Small intestine (tissue), 7 donors: Measurements from ENCODE around the gene LHFPL6. TPM values are rescaled to one million over a fixed set of nuclear protein-coding genes. Genes with fewer than 3 reads are reported as not detected.

Source experiments
- DNase-seq, 2 donors: peaks; one replicate each; pipeline versions ENCODE4 v3.0.0 to v3.0.0-alpha.2; 2013
- FAIRE-seq: peaks from 2 replicates; lab custom pipeline; 2012; peaks lifted over from hg19 to GRCh38; lab: Jason Lieb, UNC
- H3K27ac ChIP-seq, 3 donors: one replicate each; pipeline ENCODE4 v1.5.1; 2013; ENCODE audit warnings: low read length in 2 of 3, mild to moderate bottlenecking in 2 of 3, control low read depth in 1 of 3, inconsistent platforms in 1 of 3, low read depth in 1 of 3, moderate library complexity in 1 of 3
- H3K27me3 ChIP-seq, 3 donors: one replicate each; pipeline ENCODE4 v1.6.1; 2013; ENCODE audit warnings: low read length in 3 of 3, inconsistent platforms in 1 of 3; ENCODE audit not compliant: control insufficient read depth in 3 of 3, insufficient read depth in 3 of 3
- H3K36me3 ChIP-seq, 3 donors: one replicate each; pipeline ENCODE4 v1.6.1; 2013; ENCODE audit warnings: low read length in 3 of 3, inconsistent platforms in 1 of 3, low read depth in 1 of 3, mild to moderate bottlenecking in 1 of 3, moderate library complexity in 1 of 3; ENCODE audit not compliant: control insufficient read depth in 3 of 3, insufficient read depth in 2 of 3
- H3K4me1 ChIP-seq, 3 donors: one replicate each; pipeline ENCODE4 v1.6.1; 2013; ENCODE audit warnings: low read length in 2 of 3, inconsistent platforms in 1 of 3, low read depth in 1 of 3, mild to moderate bottlenecking in 1 of 3, moderate library complexity in 1 of 3; ENCODE audit not compliant: control insufficient read depth in 3 of 3, insufficient read depth in 2 of 3
- H3K4me3 ChIP-seq, 3 donors: one replicate each; pipeline ENCODE4 v1.5.1; 2013; ENCODE audit warnings: low read length in 3 of 3, control low read depth in 1 of 3, inconsistent platforms in 1 of 3, low read depth in 1 of 3, mild to moderate bottlenecking in 1 of 3, moderate library complexity in 1 of 3
- H3K9me3 ChIP-seq, 2 donors: one replicate each; pipeline ENCODE4 v1.6.1; 2013; ENCODE audit warnings: low read depth in 1 of 2, low read length in 1 of 2; ENCODE audit not compliant: control insufficient read depth in 2 of 2, insufficient read depth in 1 of 2
- WGBS, 3 donors: extraction: QIAGEN DNeasy Blood & Tissue Kit; methylation state at CpG; one replicate each; pipeline ENCODE4 v1.1.7; 2013; 5-methylcytosine and 5-hydroxymethylcytosine counted together
- polyA plus RNA-seq, 4 donors: library from polyadenylated mRNA; stranded (reverse) in 3 of 4; unstranded in 1 of 4; fragments of 200-250 nt in 3 of 4; fragments of 120-200 nt in 1 of 4; gene quantifications; one replicate each; pipeline versions ENCODE4 v1.2.1 to v1.2.3, GENCODE V29; 2013
- donor health status: healthy with polysubstance abuse.
- donor health status: control.
- donor health status: control.
- donor health status: Bipolar disorder and iron deficiency.
- donor health status: healthy.

Gene LHFPL6
- polyA plus RNA-seq, 4 donors, result 0.22 to 19.9 (median 5.1) TPM

GRCh38 chr13:39321574-39321973 is 281.4 kb downstream of the LHFPL6 start:
- no peak overlapping the region for H3K4me3 ChIP-seq
- H3K27me3 ChIP-seq, result no peaks in the 10 kb centered on the region
- 68 to 95% (median 86%) methylated on average over 1 of the region's 1 CpG for WGBS, 3 donors
- DNase-seq (no peak), FAIRE-seq (no peak)
- no peaks in the 10 kb centered on the region for H3K36me3 ChIP-seq
- no peaks in the 10 kb centered on the region for H3K4me1 ChIP-seq
- no peaks in the 10 kb centered on the region for H3K9me3 ChIP-seq
- H3K27ac ChIP-seq, result no peak overlapping the region

- Histone ChIP-seq H3K27ac (no peak overlapping the region), H3K36me3 (no peaks in the 10 kb centered on the region), H3K4me1 (no peaks in the 10 kb centered on the region), H3K9me3 (no peaks in the 10 kb centered on the region), H3K4me3 (no peak overlapping the region), H3K27me3 (no peaks in the 10 kb centered on the region)
- no peak for DNase-seq
- WGBS, 3 donors, result 83 to 100% (median 92%) methylated on average over 1 of the region's 1 CpG
- no peak for FAIRE-seq
These were observed 284.8 kb downstream of the LHFPL6 start for GRCh38 chr13:39318161-39318560.

GRCh38 chr13:39317291-39317690 is 285.7 kb downstream of the LHFPL6 start:
- Histone ChIP-seq H3K36me3 (no peaks in the 10 kb centered on the region), H3K9me3 (no peaks in the 10 kb centered on the region), H3K27me3 (no peaks in the 10 kb centered on the region), H3K4me1 (no peaks in the 10 kb centered on the region), H3K27ac (no peak overlapping the region), H3K4me3 (no peak overlapping the region)
- FAIRE-seq (no peak), DNase-seq (no peak)
- 46 to 52% (median 50%) methylated on average over 3 of the region's 3 CpGs for WGBS, 3 donors

GRCh38 chr13:39315796-39316195 is 287.2 kb downstream of the LHFPL6 start:
- WGBS, 3 donors, result 36 to 74% (median 57%) methylated on average over 1 of the region's 1 CpG
- Histone ChIP-seq H3K9me3 (no peaks in the 10 kb centered on the region), H3K36me3 (no peaks in the 10 kb centered on the region), H3K4me1 (no peaks in the 10 kb centered on the region), H3K27ac (no peak overlapping the region), H3K27me3 (no peaks in the 10 kb centered on the region), H3K4me3 (no peak overlapping the region)
- DNase-seq (no peak), FAIRE-seq (no peak)

GRCh38 chr13:39313721-39314120 is 289.3 kb downstream of the LHFPL6 start:
- Histone ChIP-seq H3K4me3 (no peak overlapping the region), H3K27ac (no peak overlapping the region), H3K36me3 (no peaks in the 10 kb centered on the region), H3K9me3 (no peaks in the 10 kb centered on the region), H3K4me1 (no peaks in the 10 kb centered on the region), H3K27me3 (no peaks in the 10 kb centered on the region)
- DNase-seq (no peak), FAIRE-seq (no peak)
- WGBS, 3 donors, result 72 to 82% (median 77%) methylated on average over 6 of the region's 6 CpGs

GRCh38 chr13:39312596-39312995 is 290.4 kb downstream of the LHFPL6 start:
- DNase-seq, result no peak
- Histone ChIP-seq H3K36me3 (no peaks in the 10 kb centered on the region), H3K27me3 (no peaks in the 10 kb centered on the region), H3K4me1 (no peaks in the 10 kb centered on the region), H3K4me3 (no peak overlapping the region), H3K27ac (no peak overlapping the region), H3K9me3 (no peaks in the 10 kb centered on the region)
- FAIRE-seq, result no peak
- WGBS, 3 donors, result 48 to 66% (median 56%) methylated on average over 2 of the region's 2 CpGs

GRCh38 chr13:39311619-39312018 is 291.4 kb downstream of the LHFPL6 start:
- 25 to 52% (median 34%) methylated on average over 4 of the region's 4 CpGs for WGBS, 3 donors
- no peak for DNase-seq
- FAIRE-seq, result no peak
- Histone ChIP-seq H3K27me3 (no peaks in the 10 kb centered on the region), H3K4me1 (no peaks in the 10 kb centered on the region), H3K4me3 (no peak overlapping the region), H3K27ac (no peak overlapping the region), H3K36me3 (no peaks in the 10 kb centered on the region), H3K9me3 (no peaks in the 10 kb centered on the region)

DNA sequence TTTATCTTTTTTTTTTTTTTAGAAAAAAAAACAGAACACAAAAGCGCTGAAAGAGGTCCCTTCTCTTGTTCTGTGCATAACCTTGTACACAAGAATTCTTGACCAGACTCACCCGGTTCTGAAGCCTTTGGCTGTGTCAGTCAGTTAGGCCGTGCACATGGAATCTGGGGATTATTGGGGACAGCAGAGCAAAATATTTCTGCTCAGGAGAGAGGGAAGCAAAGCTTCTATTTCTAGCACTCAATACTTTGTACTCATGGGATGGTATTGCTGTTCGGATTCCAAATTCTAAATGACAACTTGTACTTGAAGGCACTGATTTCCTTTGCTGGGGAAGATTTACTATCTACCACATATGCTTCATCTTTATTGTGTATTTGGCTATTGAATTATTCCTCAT is 292.0 kb downstream of the LHFPL6 start:
- Histone ChIP-seq H3K4me1 (no peaks in the 10 kb centered on the region), H3K4me3 (no peak overlapping the region), H3K27ac (no peak overlapping the region), H3K36me3 (no peaks in the 10 kb centered on the region), H3K27me3 (no peaks in the 10 kb centered on the region), H3K9me3 (no peaks in the 10 kb centered on the region)
- FAIRE-seq (no peak), DNase-seq (no peak)
- 84 to 86% (median 85%) methylated on average over 4 of the region's 4 CpGs for WGBS, 3 donors
